ACC112 (cell line): ENCODE data around the gene TRPM2.
A peak's percentile ranks its signal among the peaks of the same experiment; 100 is the strongest.

Source experiments
- H2AFZ ChIP-seq: fragments of 200-600 bp; sonication (generic); one replicate; pipeline ENCODE4 v1.6.0; 2017; ENCODE audit warnings: antibody characterized with exemption, low read length; ENCODE audit not compliant: unreplicated experiment
- H3K27ac ChIP-seq: fragments of 200-600 bp; sonication (generic); 2 replicates; pipeline ENCODE4 v1.5.1; 2014; ENCODE audit warnings: low read depth, mild to moderate bottlenecking, antibody characterized with exemption, low read length, moderate library complexity
- H3K27me3 ChIP-seq: fragments of 200-600 bp; sonication (generic); 2 replicates; pipeline ENCODE4 v1.6.1; 2014; ENCODE audit warnings: mild to moderate bottlenecking, antibody characterized with exemption, low read length, moderate library complexity, mixed read lengths; ENCODE audit not compliant: insufficient read depth
- H3K36me3 ChIP-seq: fragments of 200-600 bp; sonication (generic); 2 replicates; pipeline ENCODE4 v1.6.1; 2016; ENCODE audit warnings: mild to moderate bottlenecking, antibody characterized with exemption, low read length, moderate library complexity, mixed read lengths; ENCODE audit not compliant: insufficient read depth
- H3K4me1 ChIP-seq: fragments of 200-600 bp; sonication (generic); one replicate; pipeline ENCODE4 v1.6.1; 2016; ENCODE audit warnings: low read length, mixed read lengths; ENCODE audit not compliant: insufficient read depth, unreplicated experiment, control insufficient read depth
- H3K4me3 ChIP-seq: fragments of 200-600 bp; sonication (generic); 2 replicates; pipeline ENCODE4 v1.5.1; 2014; ENCODE audit warnings: mild to moderate bottlenecking, low read depth, low read length
- H3K79me2 ChIP-seq: fragments of 200-600 bp; sonication (generic); one replicate; pipeline ENCODE4 v1.6.0; 2016; ENCODE audit warnings: low read length; ENCODE audit not compliant: control insufficient read depth, unreplicated experiment, insufficient read depth

TRPM2 gene

DNA sequence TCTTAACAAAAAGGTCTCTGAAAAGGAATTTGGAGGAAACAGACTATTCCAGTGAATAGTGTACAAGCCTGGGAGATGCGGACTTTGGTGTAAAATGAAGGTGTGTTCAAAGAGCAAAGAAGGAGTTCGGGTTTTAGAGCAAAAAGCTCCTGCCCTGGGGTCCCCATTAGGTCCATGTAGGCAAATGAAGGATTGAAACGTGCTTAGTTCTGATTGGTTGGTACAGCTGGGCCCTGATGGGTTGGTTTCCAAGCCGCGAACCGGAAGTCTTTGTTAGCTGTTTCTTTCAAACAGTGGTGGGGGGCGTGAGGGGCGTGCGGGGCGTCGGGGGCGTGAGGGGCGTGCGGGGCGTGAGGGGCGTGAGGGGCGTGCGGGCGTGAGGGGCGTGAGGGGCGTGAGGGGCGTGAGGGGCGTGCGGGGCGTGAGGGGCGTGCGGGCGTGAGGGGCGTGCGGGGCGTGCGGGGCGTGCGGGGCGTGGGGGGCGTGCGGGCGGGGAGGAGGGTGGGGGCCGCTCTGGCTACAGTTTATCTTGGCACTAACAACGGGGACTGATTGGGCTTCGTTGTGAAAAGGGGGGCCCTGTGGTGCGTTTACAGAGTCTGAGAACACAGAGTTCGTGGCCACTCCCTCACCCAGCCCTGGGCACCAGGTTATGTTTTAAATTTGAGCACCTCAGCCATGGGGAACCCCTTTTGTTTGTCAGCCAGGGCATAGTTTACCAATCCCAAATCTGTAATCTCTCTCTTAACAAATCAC lies 131.3 kb downstream of the TRPM2 start:
- Histone ChIP-seq H3K4me3 (no peak overlapping the region), H2AFZ (no peak overlapping the region), H3K27me3 (peaks cover 7% of the 10 kb centered on the region; the same call in 1 of the 2 replicates), H3K4me1 (no peaks in the 10 kb centered on the region), H3K36me3 (no peaks in the 10 kb centered on the region), H3K27ac (no peak overlapping the region), H3K79me2 (no peaks in the 10 kb centered on the region)

DNA sequence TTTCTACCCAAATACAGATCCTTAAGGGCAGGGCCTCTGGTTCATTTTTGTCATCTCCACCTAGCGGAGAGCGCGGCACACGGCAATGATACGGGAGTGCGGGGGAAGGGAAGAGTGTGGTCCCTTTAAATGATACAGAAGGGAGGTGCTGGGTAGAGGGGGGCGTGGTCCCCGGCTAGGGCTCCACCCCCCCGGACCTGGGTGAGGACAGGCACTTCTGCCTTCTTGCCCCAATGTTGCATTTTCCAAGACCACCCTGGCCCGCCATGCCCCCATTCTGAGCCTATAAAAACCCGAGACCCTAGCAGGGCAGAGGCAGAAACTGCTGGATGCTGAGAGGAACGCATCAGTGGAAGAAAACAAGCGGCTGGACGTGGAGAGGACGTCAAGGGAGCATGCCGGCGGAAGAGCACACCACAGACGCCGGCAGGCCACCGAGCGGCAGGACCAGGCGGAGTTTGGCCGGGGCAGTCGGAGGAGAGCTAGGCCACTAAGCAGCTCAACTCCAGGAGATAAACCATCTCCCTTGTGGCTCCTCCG lies 131.9 kb downstream of the TRPM2 start:
- no peaks in the 10 kb centered on the region for H3K4me1 ChIP-seq
- peaks cover 7% of the 10 kb centered on the region; the same call in 1 of the 2 replicates for H3K27me3 ChIP-seq
- H3K27ac ChIP-seq: no peak overlapping the region
- no peaks in the 10 kb centered on the region for H3K36me3 ChIP-seq
- H2AFZ ChIP-seq: no peak overlapping the region
- H3K4me3 ChIP-seq: peak overlapping the region; percentile 68
- no peaks in the 10 kb centered on the region for H3K79me2 ChIP-seq

DNA sequence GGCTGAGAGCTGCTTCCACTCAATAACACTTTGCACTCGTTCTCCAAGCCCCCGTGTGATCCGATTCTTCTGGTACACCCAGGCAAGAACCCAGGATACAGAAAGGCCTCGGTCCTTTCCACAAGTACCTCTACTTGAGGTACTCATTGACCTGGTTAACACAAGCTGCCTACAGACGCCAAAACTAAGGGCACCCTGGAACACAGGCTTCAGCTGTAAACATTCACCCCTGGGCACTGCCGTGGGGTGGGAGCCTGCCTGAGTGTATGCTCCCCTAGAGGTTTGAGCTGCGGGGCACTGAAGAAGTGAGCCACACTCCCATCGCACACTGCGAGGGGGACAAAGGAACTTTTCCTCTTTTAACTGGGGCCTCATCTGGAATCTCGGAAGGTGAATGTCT lies 132.4 kb downstream of the TRPM2 start:
- no peak overlapping the region for H2AFZ ChIP-seq
- H3K27me3 ChIP-seq: peaks cover 7% of the 10 kb centered on the region; the same call in 1 of the 2 replicates
- peak overlapping the region; percentile 68 for H3K4me3 ChIP-seq
- H3K36me3 ChIP-seq: no peaks in the 10 kb centered on the region
- H3K4me1 ChIP-seq: no peaks in the 10 kb centered on the region
- no peak overlapping the region for H3K27ac ChIP-seq
- no peaks in the 10 kb centered on the region for H3K79me2 ChIP-seq

DNA sequence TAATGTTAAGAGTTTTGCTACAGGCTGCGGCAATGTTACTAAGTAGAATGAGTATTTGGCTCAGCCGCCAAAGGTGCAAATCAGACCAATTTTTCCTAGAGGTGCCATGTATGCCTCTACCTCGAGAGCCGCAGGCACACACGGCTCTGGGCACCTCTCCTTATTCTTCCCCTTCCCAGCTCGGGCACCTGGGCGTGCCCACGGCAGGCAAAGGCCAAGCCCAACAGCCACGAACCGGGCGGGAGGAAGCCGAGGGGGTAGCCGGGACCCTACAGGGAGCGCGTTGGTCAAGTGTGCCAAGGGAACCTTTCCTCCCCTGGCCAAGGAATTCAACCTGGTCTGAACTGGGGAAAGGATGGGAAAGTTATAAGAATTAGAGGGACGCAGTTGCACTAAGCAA lies 132.9 kb downstream of the TRPM2 start:
- H3K4me3 ChIP-seq: no peak overlapping the region
- no peak overlapping the region for H2AFZ ChIP-seq
- no peaks in the 10 kb centered on the region for H3K79me2 ChIP-seq
- H3K27ac ChIP-seq: no peak overlapping the region
- H3K4me1 ChIP-seq: no peaks in the 10 kb centered on the region
- H3K27me3 ChIP-seq: peaks cover 7% of the 10 kb centered on the region; the same call in 1 of the 2 replicates
- H3K36me3 ChIP-seq: no peaks in the 10 kb centered on the region

DNA sequence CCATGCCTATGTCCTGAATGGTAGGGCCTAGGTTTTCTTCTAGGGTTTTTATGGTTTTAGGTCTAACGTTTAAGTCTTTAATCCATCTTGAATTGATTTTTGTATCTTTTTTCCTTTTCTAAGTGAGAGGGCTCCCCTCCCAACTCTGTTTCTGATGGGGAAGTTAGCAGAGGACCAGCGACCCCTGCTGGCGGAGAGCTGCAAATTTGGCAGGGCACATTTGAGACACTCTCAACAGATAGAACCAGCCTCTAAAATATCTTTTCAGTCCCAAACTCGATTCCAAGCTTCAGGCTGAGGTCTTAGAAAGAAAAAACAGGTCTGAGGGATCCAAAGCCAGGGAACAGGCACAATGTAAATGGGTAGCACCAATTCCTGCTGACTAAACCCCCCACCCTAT lies 134.4 kb downstream of the TRPM2 start:
- no peak overlapping the region for H2AFZ ChIP-seq
- H3K36me3 ChIP-seq: no peaks in the 10 kb centered on the region
- H3K27ac ChIP-seq: no peak overlapping the region
- H3K4me1 ChIP-seq: no peaks in the 10 kb centered on the region
- H3K27me3 ChIP-seq: peaks cover 7% of the 10 kb centered on the region; the same call in 1 of the 2 replicates
- no peaks in the 10 kb centered on the region for H3K79me2 ChIP-seq
- H3K4me3 ChIP-seq: no peak overlapping the region

DNA sequence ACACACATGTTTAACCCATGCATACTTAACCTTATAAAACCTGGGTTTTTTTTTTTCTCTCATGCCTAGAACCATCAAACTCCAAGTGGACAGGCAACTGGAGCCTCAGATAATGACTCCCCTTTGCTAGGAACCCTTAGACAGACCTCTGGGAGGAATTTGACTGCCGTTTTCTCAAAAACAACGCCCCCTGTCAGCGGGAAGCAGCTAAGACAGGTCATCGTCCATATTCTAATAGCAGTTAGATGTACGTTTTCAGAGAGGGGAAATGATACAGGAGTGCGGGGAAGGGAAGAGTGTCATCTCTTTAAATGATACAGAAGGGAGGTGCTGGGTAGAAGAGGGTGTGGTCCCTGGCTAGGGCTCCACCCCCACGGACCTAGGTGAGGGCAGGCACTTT lies 136.5 kb downstream of the TRPM2 start:
- no peaks in the 10 kb centered on the region for H3K79me2 ChIP-seq
- no peak overlapping the region for H3K27ac ChIP-seq
- no peaks in the 10 kb centered on the region for H3K36me3 ChIP-seq
- peaks cover under 1% of the 10 kb centered on the region; the same call in 1 of the 2 replicates for H3K27me3 ChIP-seq
- no peak overlapping the region for H2AFZ ChIP-seq
- H3K4me3 ChIP-seq: no peak overlapping the region
- H3K4me1 ChIP-seq: no peaks in the 10 kb centered on the region

DNA sequence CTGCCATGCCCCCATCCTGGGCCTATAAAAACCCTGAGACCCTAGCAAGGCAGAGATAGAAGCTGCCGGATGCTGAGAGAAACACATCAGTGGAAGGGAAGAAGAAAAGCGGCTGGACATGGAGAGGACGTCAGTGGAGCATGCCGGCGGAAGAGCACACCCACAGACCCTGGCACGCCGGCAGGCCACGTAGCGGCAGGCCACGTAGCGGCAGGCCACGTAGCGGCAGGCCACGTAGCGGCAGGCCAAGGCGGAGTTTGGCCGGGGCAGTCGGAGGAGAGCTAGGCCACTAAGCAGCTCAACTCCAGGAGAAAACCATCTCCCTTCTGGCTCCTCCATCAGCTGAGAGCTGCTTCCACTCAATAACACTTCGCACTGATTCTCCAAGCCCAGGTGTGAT lies 137.0 kb downstream of the TRPM2 start:
- peaks cover 5% of the 10 kb centered on the region; the same call in 1 of the 2 replicates for H3K27me3 ChIP-seq

DNA sequence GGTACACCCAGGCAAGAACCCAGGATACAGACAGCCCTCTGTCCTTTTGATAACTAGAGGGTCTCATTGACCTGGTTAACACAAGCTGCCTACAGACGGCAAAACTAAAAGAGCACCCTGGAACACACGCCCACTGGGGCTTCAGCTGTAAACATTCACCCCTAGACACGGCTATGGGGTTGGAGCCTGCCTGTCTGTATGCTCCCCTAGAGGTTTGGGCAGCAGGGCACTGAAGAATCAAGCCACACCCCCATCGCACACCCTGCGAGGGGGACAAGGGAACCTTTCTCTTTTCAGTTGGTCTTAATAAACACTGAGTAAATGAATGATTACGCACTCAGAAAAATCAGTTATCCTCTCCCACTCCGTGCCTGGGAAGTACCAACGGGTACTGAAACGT lies 137.4 kb downstream of the TRPM2 start:
- H3K4me3 ChIP-seq: no peak overlapping the region
- no peak overlapping the region for H2AFZ ChIP-seq
- H3K27ac ChIP-seq: no peak overlapping the region
- no peaks in the 10 kb centered on the region for H3K36me3 ChIP-seq
- peaks cover 9% of the 10 kb centered on the region; the same call in 1 of the 2 replicates for H3K27me3 ChIP-seq
- no peaks in the 10 kb centered on the region for H3K79me2 ChIP-seq
- no peaks in the 10 kb centered on the region for H3K4me1 ChIP-seq

More for the DNA sequence above, 137.0 kb downstream of the TRPM2 start:
- no peaks in the 10 kb centered on the region for H3K4me1 ChIP-seq
- no peak overlapping the region for H3K27ac ChIP-seq
- no peak overlapping the region for H3K4me3 ChIP-seq
- H3K79me2 ChIP-seq: no peaks in the 10 kb centered on the region
- no peak overlapping the region for H2AFZ ChIP-seq
- no peaks in the 10 kb centered on the region for H3K36me3 ChIP-seq
